MM.1S (cell line): ENCODE data around the gene POFUT2.

Experiments used
- DNase-seq: peaks from one replicate; pipeline ENCODE4 v3.0.0-alpha.2; 2015
- H2AFZ ChIP-seq: fragments of 300-600 bp; sonication (generic); 2 replicates; pipeline ENCODE4 v1.6.0; 2016; ENCODE audit warnings: antibody characterized with exemption, low read length
- H3F3A ChIP-seq: fragments of 300-600 bp; sonication (generic); 2 replicates; pipeline ENCODE4 v1.6.1; 2016; ENCODE audit warnings: mild to moderate bottlenecking, antibody characterized with exemption, low read length, moderate library complexity, mixed read lengths; ENCODE audit not compliant: insufficient read depth
- H3K27ac ChIP-seq: fragments of 300-600 bp; sonication (generic); 2 replicates; pipeline ENCODE4 v1.5.1; 2016; ENCODE audit warnings: mild to moderate bottlenecking, low read length
- H3K27me3 ChIP-seq: fragments of 300-600 bp; sonication (generic); replicated peaks from 2 replicates; pipeline ENCODE4 v1.6.0; 2016; ENCODE audit warnings: low read length; ENCODE audit not compliant: insufficient read depth
- H3K36me3 ChIP-seq: fragments of 300-600 bp; sonication (generic); replicated peaks from 2 replicates; pipeline ENCODE4 v1.6.1; 2016; ENCODE audit warnings: mild to moderate bottlenecking, low read length, mixed read lengths; ENCODE audit not compliant: insufficient read depth
- H3K4me1 ChIP-seq: fragments of 300-600 bp; sonication (generic); 2 replicates; pipeline ENCODE4 v1.6.1; 2016; ENCODE audit warnings: low read length, mixed read lengths
- H3K4me2 ChIP-seq: fragments of 300-600 bp; sonication (generic); 2 replicates; pipeline ENCODE4 v1.6.0; 2016; ENCODE audit warnings: low read depth, low read length
- H3K4me3 ChIP-seq: fragments of 300-600 bp; sonication (generic); 2 replicates; pipeline ENCODE4 v1.5.1; 2016; ENCODE audit warnings: low read length, mixed read lengths
- H3K79me2 ChIP-seq: fragments of 300-600 bp; sonication (generic); 2 replicates; pipeline ENCODE4 v1.6.1; 2016; ENCODE audit warnings: mixed run types, low read length, mixed read lengths
- H3K9ac ChIP-seq: fragments of 300-600 bp; sonication (generic); 2 replicates; pipeline ENCODE4 v1.6.1; 2016; ENCODE audit warnings: low read length, mixed read lengths
- H3K9me2 ChIP-seq: fragments of 300-600 bp; sonication (generic); replicated peaks from 2 replicates; pipeline ENCODE4 v1.6.1; 2016; ENCODE audit warnings: mild to moderate bottlenecking, low read length, mixed read lengths; ENCODE audit not compliant: insufficient read depth
- H3K9me3 ChIP-seq: fragments of 300-600 bp; sonication (generic); replicated peaks from 2 replicates; pipeline ENCODE4 v1.6.1; 2016; ENCODE audit warnings: mild to moderate bottlenecking, low read length, mixed read lengths; ENCODE audit not compliant: insufficient read depth
- H4K20me1 ChIP-seq: fragments of 300-600 bp; sonication (generic); 2 replicates; pipeline ENCODE4 v1.6.1; 2016; ENCODE audit warnings: mild to moderate bottlenecking, low read length, moderate library complexity, mixed read lengths; ENCODE audit not compliant: insufficient read depth
- EZH2 ChIP-seq: fragments of 300-600 bp; sonication (generic); optimal IDR thresholded peaks from 2 replicates; pipeline ENCODE3; 2017; ENCODE audit warnings: low read depth, mild to moderate bottlenecking, antibody characterized with exemption, low read length, mixed read lengths
- EZH2phosphoT487 ChIP-seq: fragments of 300-600 bp; sonication (generic); IDR thresholded peaks from 2 replicates; pipeline ENCODE4 v1.6.1; 2018; ENCODE audit warnings: antibody characterized with exemption, low read length
- TF ChIP-seq, protein P1 (sequence below): fragments of 300-600 bp; sonication (generic); IDR thresholded peaks from 2 replicates; pipeline ENCODE4 v1.5.1; 2016; ENCODE audit warnings: antibody characterized with exemption, low read length, mixed read lengths

Gene POFUT2

DNA sequence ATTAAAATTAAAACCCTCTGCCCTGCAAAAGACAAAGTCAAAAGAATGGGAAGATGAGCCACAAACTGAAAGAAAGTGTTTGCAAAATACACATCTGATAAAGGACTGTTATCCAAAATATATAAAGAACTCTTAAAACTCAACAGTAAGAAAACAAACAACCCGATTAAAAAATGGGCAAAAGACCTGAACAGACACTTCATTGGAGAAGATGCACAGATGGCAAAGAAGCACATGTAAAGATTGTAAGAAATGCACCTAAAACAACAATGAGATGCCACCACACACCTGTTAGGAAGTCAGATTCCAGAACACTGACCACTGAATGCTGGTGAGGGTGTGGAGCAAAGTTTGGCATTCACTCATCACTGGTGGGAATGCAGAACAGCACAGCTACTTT lies 24.6 kb upstream of the POFUT2 start:
- H3K4me3 ChIP-seq, result no peak overlapping the region
- H3K27me3 ChIP-seq, result peaks cover 100% of the 10 kb centered on the region
- no peaks in the 10 kb centered on the region for H3K79me2 ChIP-seq
- no peak overlapping the region for H2AFZ ChIP-seq
- no peaks in the 10 kb centered on the region for H3K9me2 ChIP-seq
- TF ChIP-seq, protein P1, sequence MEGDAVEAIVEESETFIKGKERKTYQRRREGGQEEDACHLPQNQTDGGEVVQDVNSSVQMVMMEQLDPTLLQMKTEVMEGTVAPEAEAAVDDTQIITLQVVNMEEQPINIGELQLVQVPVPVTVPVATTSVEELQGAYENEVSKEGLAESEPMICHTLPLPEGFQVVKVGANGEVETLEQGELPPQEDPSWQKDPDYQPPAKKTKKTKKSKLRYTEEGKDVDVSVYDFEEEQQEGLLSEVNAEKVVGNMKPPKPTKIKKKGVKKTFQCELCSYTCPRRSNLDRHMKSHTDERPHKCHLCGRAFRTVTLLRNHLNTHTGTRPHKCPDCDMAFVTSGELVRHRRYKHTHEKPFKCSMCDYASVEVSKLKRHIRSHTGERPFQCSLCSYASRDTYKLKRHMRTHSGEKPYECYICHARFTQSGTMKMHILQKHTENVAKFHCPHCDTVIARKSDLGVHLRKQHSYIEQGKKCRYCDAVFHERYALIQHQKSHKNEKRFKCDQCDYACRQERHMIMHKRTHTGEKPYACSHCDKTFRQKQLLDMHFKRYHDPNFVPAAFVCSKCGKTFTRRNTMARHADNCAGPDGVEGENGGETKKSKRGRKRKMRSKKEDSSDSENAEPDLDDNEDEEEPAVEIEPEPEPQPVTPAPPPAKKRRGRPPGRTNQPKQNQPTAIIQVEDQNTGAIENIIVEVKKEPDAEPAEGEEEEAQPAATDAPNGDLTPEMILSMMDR, result no peak
- no peak for TF ChIP-seq EZH2
- no peak for TF ChIP-seq EZH2phosphoT487
- no peaks in the 10 kb centered on the region for H3K36me3 ChIP-seq
- no peaks in the 10 kb centered on the region for H3F3A ChIP-seq
- H3K27ac ChIP-seq, result no peak overlapping the region
- no peaks in the 10 kb centered on the region for H3K4me1 ChIP-seq
- H3K4me2 ChIP-seq, result no peak overlapping the region
- DNase-seq, result no peak
- H3K9me3 ChIP-seq, result no peaks in the 10 kb centered on the region
- H3K9ac ChIP-seq, result no peak overlapping the region
- H4K20me1 ChIP-seq, result no peaks in the 10 kb centered on the region

DNA sequence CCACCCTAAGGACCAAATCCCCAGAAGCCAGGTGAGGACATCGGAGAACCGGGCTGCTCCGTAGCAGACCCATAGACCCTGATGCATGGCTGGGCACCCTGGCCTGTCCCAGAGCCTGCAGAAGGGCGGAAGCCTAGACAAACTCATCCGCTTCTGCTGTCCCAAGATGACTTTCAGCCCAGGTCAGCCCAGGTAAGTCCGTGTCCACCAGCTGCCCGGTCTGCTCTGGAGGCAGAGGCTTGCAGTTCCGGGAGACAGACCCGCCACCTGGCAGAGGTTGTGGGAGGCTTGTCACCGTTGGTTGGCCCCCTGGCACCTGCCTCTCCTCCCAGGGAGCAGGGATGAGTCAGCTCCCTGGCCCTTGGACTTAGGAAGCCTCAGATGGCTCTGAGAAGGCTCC lies 22.8 kb upstream of the POFUT2 start:
- no peak for DNase-seq
- peaks cover 100% of the 10 kb centered on the region for H3K27me3 ChIP-seq
- H3K9ac ChIP-seq, result no peak overlapping the region

DNA sequence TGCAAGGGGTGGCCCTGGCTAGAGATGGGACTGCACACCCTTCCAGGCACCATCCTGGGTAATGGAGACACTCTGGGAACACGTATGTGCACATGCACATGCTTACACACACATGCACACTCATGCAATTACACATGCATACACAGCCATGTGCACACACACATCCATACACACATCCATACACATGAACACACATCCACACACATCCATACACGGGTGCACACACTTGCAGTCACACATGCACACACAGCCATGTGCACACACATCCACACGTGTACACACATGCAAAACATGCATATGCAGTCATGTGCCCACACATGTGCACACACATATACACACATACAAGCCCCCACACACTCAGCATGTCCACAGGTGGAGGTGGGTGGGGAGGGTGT lies 22.3 kb upstream of the POFUT2 start:
- Histone ChIP-seq H4K20me1 (no peaks in the 10 kb centered on the region), H2AFZ (no peak overlapping the region), H3F3A (no peaks in the 10 kb centered on the region), H3K9me3 (no peaks in the 10 kb centered on the region), H3K4me1 (no peaks in the 10 kb centered on the region), H3K79me2 (no peaks in the 10 kb centered on the region), H3K4me3 (no peak overlapping the region), H3K27me3 (peaks cover 100% of the 10 kb centered on the region), H3K36me3 (no peaks in the 10 kb centered on the region), H3K4me2 (no peak overlapping the region), H3K9ac (no peak overlapping the region), H3K27ac (no peak overlapping the region), H3K9me2 (no peaks in the 10 kb centered on the region)
- TF ChIP-seq EZH2phosphoT487, result no peak
- TF ChIP-seq EZH2, result no peak
- TF ChIP-seq, protein P1, result no peak
- no peak for DNase-seq

More for the DNA sequence above, 22.8 kb upstream of the POFUT2 start:
- Histone ChIP-seq H3K4me3 (no peak overlapping the region), H3K4me1 (no peaks in the 10 kb centered on the region), H3K27ac (no peak overlapping the region), H3K36me3 (no peaks in the 10 kb centered on the region), H3F3A (no peaks in the 10 kb centered on the region), H3K9me2 (no peaks in the 10 kb centered on the region), H3K9me3 (no peaks in the 10 kb centered on the region), H4K20me1 (no peaks in the 10 kb centered on the region), H2AFZ (no peak overlapping the region), H3K79me2 (no peaks in the 10 kb centered on the region), H3K4me2 (no peak overlapping the region)
- TF ChIP-seq EZH2phosphoT487 (no peak), EZH2 (no peak)
- TF ChIP-seq, protein P1, result no peak
